ENCODE measurements around the gene SAP30BP.

Gene SAP30BP

GRCh38 chr17:75622076-75622475, 45.1 kb upstream of the SAP30BP start:
- Histone ChIP-seq H3K4me2 (no peak overlapping the region), H2AFZ (ENCODE audit: low read depth) (no peak overlapping the region), H3K4me1 (ENCODE audit: low read depth, poor library complexity, severe bottlenecking) (no peaks in the 10 kb centered on the region), H3K4me3 (IDR thresholded peaks at IDR 0.05; ENCODE audit: insufficient read depth, low read depth, low read length) (no peak overlapping the region), H3K9ac (no peak overlapping the region), H3K36me3 (ENCODE audit: insufficient read depth) (no peaks in the 10 kb centered on the region), H3K27ac (no peak overlapping the region), H3K79me2 (ENCODE audit: insufficient read depth, low read depth) (no peaks in the 10 kb centered on the region), H4K20me1 (ENCODE audit: insufficient read depth) (no peaks in the 10 kb centered on the region), H3K27me3 (ENCODE audit: insufficient read depth, low read depth) (peaks cover 73% of the 10 kb centered on the region)
- no peak for TF ChIP-seq CTCF (conservative IDR thresholded peaks at IDR 0.05; ENCODE audit: low read depth, low read length)

GRCh38 chr17:75622771-75623273, 44.3 kb upstream of the SAP30BP start:
- H3K36me3 ChIP-seq (ENCODE audit: insufficient read depth) = no peaks in the 10 kb centered on the region
- no peak overlapping the region for H3K4me3 ChIP-seq (IDR thresholded peaks at IDR 0.05; ENCODE audit: insufficient read depth, low read depth, low read length)
- H3K4me2 ChIP-seq = no peak overlapping the region
- H3K79me2 ChIP-seq (ENCODE audit: insufficient read depth, low read depth) = no peaks in the 10 kb centered on the region
- no peaks in the 10 kb centered on the region for H4K20me1 ChIP-seq (ENCODE audit: insufficient read depth)
- no peaks in the 10 kb centered on the region for H3K4me1 ChIP-seq (ENCODE audit: low read depth, poor library complexity, severe bottlenecking)
- no peak overlapping the region for H2AFZ ChIP-seq (ENCODE audit: low read depth)
- no peak for TF ChIP-seq CTCF (conservative IDR thresholded peaks at IDR 0.05; ENCODE audit: low read depth, low read length)
- no peak overlapping the region for H3K9ac ChIP-seq
- H3K27ac ChIP-seq = no peak overlapping the region
- H3K27me3 ChIP-seq (ENCODE audit: insufficient read depth, low read depth) = peaks cover 66% of the 10 kb centered on the region

DNA sequence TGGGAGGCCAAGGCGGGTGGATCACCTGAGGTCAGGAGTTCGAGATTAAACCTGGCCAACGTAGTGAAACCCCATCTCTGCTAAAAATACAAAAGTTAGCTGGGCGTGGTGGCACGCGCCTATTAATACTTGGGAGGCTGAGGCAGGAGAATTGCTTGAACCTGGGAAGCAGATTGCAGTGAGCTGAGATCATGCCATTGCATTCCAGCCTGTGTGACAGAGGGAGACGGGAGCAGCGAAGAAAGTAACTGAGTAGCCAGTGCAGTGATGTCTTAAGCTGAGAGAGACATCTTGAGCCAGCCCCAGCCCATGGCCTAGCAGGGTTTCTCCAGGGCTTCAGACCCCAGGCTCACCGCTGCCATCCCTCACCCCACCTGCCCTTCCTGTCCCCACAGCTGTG, 43.8 kb upstream of the SAP30BP start:
- Histone ChIP-seq H3K27me3 (ENCODE audit: insufficient read depth, low read depth) (peaks cover 60% of the 10 kb centered on the region), H2AFZ (ENCODE audit: low read depth) (no peak overlapping the region), H3K4me3 (IDR thresholded peaks at IDR 0.05; ENCODE audit: insufficient read depth, low read depth, low read length) (no peak overlapping the region), H3K9ac (no peak overlapping the region), H3K4me2 (no peak overlapping the region), H3K79me2 (ENCODE audit: insufficient read depth, low read depth) (no peaks in the 10 kb centered on the region), H3K27ac (no peak overlapping the region), H3K36me3 (ENCODE audit: insufficient read depth) (no peaks in the 10 kb centered on the region), H4K20me1 (ENCODE audit: insufficient read depth) (no peaks in the 10 kb centered on the region), H3K4me1 (ENCODE audit: low read depth, poor library complexity, severe bottlenecking) (no peaks in the 10 kb centered on the region)
- TF ChIP-seq CTCF (conservative IDR thresholded peaks at IDR 0.05; ENCODE audit: low read depth, low read length) = no peak

DNA sequence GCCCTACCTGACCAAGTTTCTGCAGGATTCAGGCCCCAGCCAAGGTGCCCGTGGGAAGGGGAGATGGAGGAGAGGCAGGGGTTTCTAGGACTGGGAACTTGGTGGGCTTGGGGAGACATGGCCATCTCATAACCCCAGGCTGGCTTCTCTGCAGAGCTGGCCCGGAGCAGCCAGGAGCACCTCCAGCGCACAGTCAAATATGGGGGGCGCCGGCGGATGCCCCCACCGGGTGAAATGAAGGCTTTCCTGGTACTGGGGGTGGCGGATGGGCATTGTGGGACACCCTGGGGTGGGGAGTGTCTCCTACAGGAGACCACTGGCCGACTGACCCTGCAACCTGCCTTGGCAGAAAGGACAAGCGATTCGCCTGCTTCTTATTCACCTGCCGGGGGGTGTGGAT, 43.1 kb upstream of the SAP30BP start:
- Histone ChIP-seq H3K79me2 (ENCODE audit: insufficient read depth, low read depth) (no peaks in the 10 kb centered on the region), H3K4me2 (no peak overlapping the region), H3K4me3 (IDR thresholded peaks at IDR 0.05; ENCODE audit: insufficient read depth, low read depth, low read length) (no peak overlapping the region), H3K4me1 (ENCODE audit: low read depth, poor library complexity, severe bottlenecking) (no peaks in the 10 kb centered on the region), H3K9ac (no peak overlapping the region), H3K36me3 (ENCODE audit: insufficient read depth) (no peaks in the 10 kb centered on the region), H4K20me1 (ENCODE audit: insufficient read depth) (no peaks in the 10 kb centered on the region), H3K27me3 (ENCODE audit: insufficient read depth, low read depth) (peaks cover 54% of the 10 kb centered on the region), H3K27ac (no peak overlapping the region), H2AFZ (ENCODE audit: low read depth) (no peak overlapping the region)
- TF ChIP-seq CTCF (conservative IDR thresholded peaks at IDR 0.05; ENCODE audit: low read depth, low read length) = no peak

Data from KMS-11 (cell line).